Measurements from ENCODE around the gene PLEK2. TPM values are rescaled to one million over a fixed set of nuclear protein-coding genes. Genes with fewer than 3 reads are reported as not detected.

Gene PLEK2
- total RNA-seq, 1 experiment from 2014 or later, result 32.1 TPM

GRCh38 chr14:67397536-67397935 lies 14.4 kb downstream of the PLEK2 start:
- no peak for DNase-seq (ENCODE audit: low spot score)

- no peak for DNase-seq (ENCODE audit: low spot score)
Measured at GRCh38 chr14:67396381-67396970, 15.5 kb downstream of the PLEK2 start.

- DNase-seq (ENCODE audit: low spot score), result no peak
Measured at GRCh38 chr14:67395876-67396189, 16.1 kb downstream of the PLEK2 start.

GRCh38 chr14:67395086-67395875 lies 16.7 kb downstream of the PLEK2 start:
- DNase-seq (ENCODE audit: low spot score), result no peak

GRCh38 chr14:67393689-67394088 lies 18.3 kb downstream of the PLEK2 start:
- DNase-seq (ENCODE audit: low spot score), result no peak

- no peak for DNase-seq (ENCODE audit: low spot score)
Measured at GRCh38 chr14:67392800-67393199, 19.2 kb downstream of the PLEK2 start.

- DNase-seq (ENCODE audit: low spot score), result no peak
Measured at GRCh38 chr14:67392123-67392522, 19.8 kb downstream of the PLEK2 start.

- no peak for DNase-seq (ENCODE audit: low spot score)
Measured at GRCh38 chr14:67391268-67391667, 20.7 kb downstream of the PLEK2 start.

- no peak for DNase-seq (ENCODE audit: low spot score)
Measured at GRCh38 chr14:67389811-67390534, 22.0 kb downstream of the PLEK2 start.

GRCh38 chr14:67389275-67389674 lies 22.7 kb downstream of the PLEK2 start:
- DNase-seq (ENCODE audit: low spot score), result no peak

- DNase-seq (ENCODE audit: low spot score), result no peak
Measured at GRCh38 chr14:67387195-67387594, 24.8 kb downstream of the PLEK2 start.

- DNase-seq (ENCODE audit: low spot score), result no peak
Measured at GRCh38 chr14:67385618-67386017, 26.3 kb downstream of the PLEK2 start.

GRCh38 chr14:67385120-67385519 lies 26.8 kb downstream of the PLEK2 start:
- DNase-seq (ENCODE audit: low spot score), result no peak

- no peak for DNase-seq (ENCODE audit: low spot score)
Measured at GRCh38 chr14:67377916-67378315, 34.0 kb downstream of the PLEK2 start.

- no peak for DNase-seq (ENCODE audit: low spot score)
Measured at GRCh38 chr14:67373347-67373746, 38.6 kb downstream of the PLEK2 start.

- DNase-seq (ENCODE audit: low spot score), result no peak
Measured at GRCh38 chr14:67372833-67373232, 39.1 kb downstream of the PLEK2 start.

GRCh38 chr14:67371247-67372148 lies 40.5 kb downstream of the PLEK2 start:
- no peak for DNase-seq (ENCODE audit: low spot score)

- no peak for DNase-seq (ENCODE audit: low spot score)
Measured at GRCh38 chr14:67370830-67371229, 41.1 kb downstream of the PLEK2 start.

GRCh38 chr14:67365476-67365875 lies 46.5 kb downstream of the PLEK2 start:
- no peak for DNase-seq (ENCODE audit: low spot score)

- no peak for DNase-seq (ENCODE audit: low spot score)
Measured at GRCh38 chr14:67360470-67361206, 51.3 kb downstream of the PLEK2 start.
